Kidney glomerular epithelial cell (primary cell): ENCODE data around the gene MALT1.
"Not testable (repeated sequence)": the region's sequence is repeated elsewhere in the genome, so short reads cannot be mapped to it uniquely, and the experiment has no call there.

Experiments
- DNase-seq: peaks from one replicate; lab custom pipeline; 2025; lab: John Stamatoyannopoulos, UW

MALT1 gene

GRCh38 chr18:58732471-58732870, 61.2 kb downstream of the MALT1 start:
- DNase-seq = no peak

GRCh38 chr18:58733866-58734265, 62.6 kb downstream of the MALT1 start:
- DNase-seq = no peak

GRCh38 chr18:58738322-58738721, 67.1 kb downstream of the MALT1 start:
- DNase-seq = no peak

- DNase-seq = no peak
Measured at GRCh38 chr18:58745914-58746313, 74.6 kb downstream of the MALT1 start.

- DNase-seq = no peak
Measured at GRCh38 chr18:58748899-58749595, 77.8 kb downstream of the MALT1 start.

- DNase-seq = no peak
Measured at GRCh38 chr18:58753976-58754375, 82.7 kb downstream of the MALT1 start.

GRCh38 chr18:58754544-58755068, 83.3 kb downstream of the MALT1 start:
- no peak for DNase-seq

- DNase-seq = no peak
Measured at GRCh38 chr18:58755304-58756010, 84.2 kb downstream of the MALT1 start.

GRCh38 chr18:58756148-58756547, 84.9 kb downstream of the MALT1 start:
- no peak for DNase-seq

- DNase-seq = no peak
Measured at GRCh38 chr18:58756596-58757240, 85.5 kb downstream of the MALT1 start.

- not testable (repeated sequence) for DNase-seq
Measured at GRCh38 chr18:58757351-58757750, 86.1 kb downstream of the MALT1 start.

- no peak for DNase-seq
Measured at GRCh38 chr18:58758046-58758445, 86.8 kb downstream of the MALT1 start.

- DNase-seq = no peak
Measured at GRCh38 chr18:58758606-58759005, 87.3 kb downstream of the MALT1 start.

- no peak for DNase-seq
Measured at GRCh38 chr18:58761241-58761969, 90.1 kb downstream of the MALT1 start.

GRCh38 chr18:58761970-58762780, 90.9 kb downstream of the MALT1 start:
- DNase-seq = no peak

GRCh38 chr18:58762781-58763171, 91.5 kb downstream of the MALT1 start:
- no peak for DNase-seq

- no peak for DNase-seq
Measured at GRCh38 chr18:58766164-58766563, 94.9 kb downstream of the MALT1 start.

GRCh38 chr18:58766946-58767345, 95.7 kb downstream of the MALT1 start:
- DNase-seq = no peak

GRCh38 chr18:58768293-58768974, 97.2 kb downstream of the MALT1 start:
- peak; percentile 33 for DNase-seq

- DNase-seq = no peak
Measured at GRCh38 chr18:58769321-58769720, 98.1 kb downstream of the MALT1 start.

GRCh38 chr18:58770601-58771000, 99.3 kb downstream of the MALT1 start:
- DNase-seq = no peak
